ENCODE measurements around the gene TMED5.

The TMED5 gene

DNA sequence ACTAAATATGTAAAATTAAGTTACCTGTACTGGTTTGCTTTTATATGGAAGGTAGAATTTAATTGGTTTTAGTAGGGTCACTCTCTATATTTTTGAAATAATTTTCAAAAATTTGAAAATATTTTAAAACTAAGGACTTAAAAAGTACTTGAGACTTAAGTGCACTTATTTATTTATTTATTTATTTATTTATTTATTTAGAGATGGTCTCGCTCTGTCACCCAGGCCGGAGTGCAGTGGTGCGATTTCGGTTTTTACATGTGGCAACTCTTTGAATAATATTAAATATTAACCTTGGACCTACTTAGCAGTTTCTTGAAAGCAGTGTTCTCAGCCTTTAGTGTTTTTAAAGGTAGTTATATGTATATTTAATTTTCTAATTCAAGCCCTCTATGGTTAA, 36.4 kb downstream of the TMED5 start:
- TF ChIP-seq GATA3 (IDR thresholded peaks at IDR 0.05; ENCODE audit: low read depth, low read length) (no peak), GATA2 (IDR thresholded peaks at IDR 0.05; ENCODE audit: low read depth, low read length) (no peak)

- TF ChIP-seq GATA2 (IDR thresholded peaks at IDR 0.05; ENCODE audit: low read depth, low read length) (no peak), GATA3 (IDR thresholded peaks at IDR 0.05; ENCODE audit: low read depth, low read length) (no peak)
These were observed 37.1 kb downstream of the TMED5 start for GRCh38 chr1:93143136-93143535.

DNA sequence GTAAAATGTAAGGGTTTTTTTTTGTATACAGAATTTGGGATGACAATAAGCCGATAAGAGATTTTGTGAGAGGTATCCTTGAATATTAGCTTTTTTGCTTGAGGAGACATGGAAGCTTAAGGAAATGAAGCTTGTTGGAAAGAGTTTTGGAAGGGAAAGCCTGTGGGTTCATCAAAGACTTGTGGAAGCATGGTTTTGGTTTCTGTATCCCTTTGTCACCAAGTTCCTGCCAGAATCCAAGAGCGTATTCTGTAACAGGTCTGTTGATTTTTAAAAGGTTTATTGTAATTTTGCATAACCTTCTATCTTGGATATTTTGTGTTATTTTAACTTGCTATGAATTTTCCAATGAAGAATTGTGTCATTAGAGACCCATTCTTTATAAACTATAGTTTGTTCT, 38.1 kb downstream of the TMED5 start:
- TF ChIP-seq GATA2 (IDR thresholded peaks at IDR 0.05; ENCODE audit: low read depth, low read length) (no peak), GATA3 (IDR thresholded peaks at IDR 0.05; ENCODE audit: low read depth, low read length) (no peak)

DNA sequence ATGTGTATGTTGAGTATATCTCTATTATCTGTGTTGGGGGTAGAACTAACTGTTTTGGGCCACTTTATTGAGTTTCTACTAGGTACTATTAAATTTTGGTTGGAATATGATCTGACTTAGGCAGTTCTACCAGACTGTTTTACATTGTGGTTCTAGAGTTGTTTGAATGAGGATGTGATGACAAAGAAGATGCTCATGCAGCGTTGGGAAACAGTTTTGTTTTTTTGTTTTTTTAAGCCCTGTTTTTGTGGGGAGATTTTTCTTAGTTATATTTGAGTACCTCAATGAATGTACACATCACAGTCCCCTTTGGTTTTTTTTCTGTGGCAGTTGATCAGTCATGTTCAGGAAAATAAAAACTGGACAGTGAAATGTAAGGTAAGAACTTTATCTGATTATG, 40.1 kb downstream of the TMED5 start:
- TF ChIP-seq GATA2 (IDR thresholded peaks at IDR 0.05; ENCODE audit: low read depth, low read length) = no peak
- no peak for TF ChIP-seq GATA3 (IDR thresholded peaks at IDR 0.05; ENCODE audit: low read depth, low read length)

- TF ChIP-seq GATA3 (IDR thresholded peaks at IDR 0.05; ENCODE audit: low read depth, low read length) (no peak), GATA2 (IDR thresholded peaks at IDR 0.05; ENCODE audit: low read depth, low read length) (no peak)
These were observed 42.5 kb downstream of the TMED5 start for GRCh38 chr1:93137604-93138292.

DNA sequence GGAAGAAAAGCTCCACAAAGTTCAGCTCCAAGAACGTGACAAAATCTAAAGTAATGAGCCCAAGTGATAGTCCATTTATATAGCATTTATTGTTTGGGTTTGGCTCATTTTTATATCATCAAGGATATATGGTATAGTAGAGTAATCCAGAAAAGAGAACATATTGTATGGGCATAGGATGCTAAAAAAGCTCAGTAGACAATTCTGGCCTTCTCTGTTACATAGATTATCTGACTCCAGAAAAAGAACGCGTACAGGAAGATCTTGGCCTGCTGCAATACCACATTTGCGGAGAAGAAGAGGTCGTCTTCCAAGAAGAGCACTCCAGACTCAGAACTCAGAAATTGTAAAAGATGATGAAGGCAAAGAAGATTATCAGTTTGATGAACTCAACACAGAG, 43.8 kb downstream of the TMED5 start:
- no peak for TF ChIP-seq GATA3 (IDR thresholded peaks at IDR 0.05; ENCODE audit: low read depth, low read length)
- no peak for TF ChIP-seq GATA2 (IDR thresholded peaks at IDR 0.05; ENCODE audit: low read depth, low read length)

DNA sequence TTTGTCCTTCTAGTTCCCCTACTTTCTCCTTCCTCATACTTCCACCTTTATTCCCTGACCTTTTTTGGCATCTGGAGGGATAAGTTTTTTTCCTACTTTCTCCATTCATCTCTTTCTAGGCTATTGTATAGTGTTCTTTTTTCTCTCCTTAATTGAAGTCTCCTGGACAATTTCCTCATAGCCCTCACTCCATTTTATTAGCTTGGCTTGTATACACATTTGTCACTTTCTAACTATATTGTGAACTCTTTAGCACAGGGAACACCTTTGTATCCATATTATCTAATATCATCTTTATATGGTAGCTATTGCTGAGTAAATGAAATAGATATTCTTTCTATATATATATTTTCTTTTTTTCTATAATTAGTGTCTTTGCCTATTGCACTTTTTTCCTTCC, 47.6 kb downstream of the TMED5 start:
- TF ChIP-seq GATA3 (IDR thresholded peaks at IDR 0.05; ENCODE audit: low read depth, low read length) = no peak
- TF ChIP-seq GATA2 (IDR thresholded peaks at IDR 0.05; ENCODE audit: low read depth, low read length) = no peak

GRCh38 chr1:93129507-93130099, 50.6 kb downstream of the TMED5 start:
- TF ChIP-seq GATA2 (IDR thresholded peaks at IDR 0.05; ENCODE audit: low read depth, low read length) = no peak
- no peak for TF ChIP-seq GATA3 (IDR thresholded peaks at IDR 0.05; ENCODE audit: low read depth, low read length)

DNA sequence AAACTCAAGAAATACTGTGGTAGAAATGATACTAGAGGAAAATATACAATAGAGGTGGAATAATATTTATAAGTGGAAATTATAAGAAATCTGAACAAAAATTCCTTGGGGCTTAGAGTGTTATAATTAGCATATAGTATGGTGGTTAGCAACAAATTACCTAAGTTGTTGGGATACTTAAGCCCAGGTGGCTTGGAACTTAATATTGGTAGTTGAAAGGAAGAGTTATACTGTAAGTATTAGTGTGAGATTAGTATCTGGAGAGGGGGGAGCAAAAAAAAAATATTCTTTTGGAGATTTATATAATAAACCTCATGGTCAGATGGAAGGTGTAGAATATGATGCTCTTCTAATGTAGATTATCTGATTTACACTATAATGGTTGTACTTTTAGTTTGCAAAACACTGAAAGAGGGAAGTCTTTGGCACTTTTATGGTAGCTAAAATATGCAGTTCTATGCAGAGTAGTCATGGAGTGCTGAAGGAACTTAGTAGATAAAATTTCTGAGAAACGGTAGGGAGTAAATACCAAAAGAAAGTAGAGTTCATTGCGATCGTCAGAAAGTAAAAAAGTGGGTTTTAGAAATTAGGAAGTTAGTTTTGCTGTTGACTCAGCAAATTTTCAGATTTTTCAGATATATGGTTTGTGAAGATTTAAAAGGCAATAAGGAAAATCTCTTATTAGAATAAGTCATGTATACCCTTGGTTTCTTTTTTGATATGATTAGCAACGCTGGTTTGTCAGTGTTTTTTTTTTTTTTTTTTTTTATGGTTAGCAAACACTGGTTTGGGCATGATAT, 55.5 kb downstream of the TMED5 start:
- TF ChIP-seq GATA2 (IDR thresholded peaks at IDR 0.05; ENCODE audit: low read depth, low read length) (no peak), GATA3 (IDR thresholded peaks at IDR 0.05; ENCODE audit: low read depth, low read length) (no peak)

- TF ChIP-seq GATA3 (IDR thresholded peaks at IDR 0.05; ENCODE audit: low read depth, low read length) = no peak
- no peak for TF ChIP-seq GATA2 (IDR thresholded peaks at IDR 0.05; ENCODE audit: low read depth, low read length)
These were observed 56.9 kb downstream of the TMED5 start for GRCh38 chr1:93123201-93123783.

DNA sequence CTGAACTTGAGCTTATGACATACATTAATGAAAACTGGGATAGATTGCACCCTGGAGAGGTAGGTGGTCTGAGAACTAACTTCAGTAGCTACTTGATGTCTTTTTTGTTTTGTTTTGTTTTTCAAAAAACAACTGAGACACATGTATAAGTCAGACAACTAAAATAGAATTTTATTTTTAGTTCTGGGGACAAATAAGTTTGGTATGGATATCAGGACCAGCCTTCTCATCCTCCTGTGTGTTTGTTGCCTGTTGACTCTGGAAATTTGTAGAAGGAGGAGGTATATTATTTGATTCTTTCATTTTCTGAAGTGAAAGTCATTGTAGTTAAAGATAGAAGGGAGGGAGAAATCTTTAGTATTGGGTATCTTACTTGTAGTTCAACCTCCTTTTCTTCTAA, 59.6 kb downstream of the TMED5 start:
- TF ChIP-seq GATA2 (IDR thresholded peaks at IDR 0.05; ENCODE audit: low read depth, low read length) (no peak), GATA3 (IDR thresholded peaks at IDR 0.05; ENCODE audit: low read depth, low read length) (no peak)

GRCh38 chr1:93114391-93114790, 65.8 kb downstream of the TMED5 start:
- TF ChIP-seq GATA2 (IDR thresholded peaks at IDR 0.05; ENCODE audit: low read depth, low read length) (no peak), GATA3 (IDR thresholded peaks at IDR 0.05; ENCODE audit: low read depth, low read length) (no peak)

GRCh38 chr1:93113127-93113526, 67.1 kb downstream of the TMED5 start:
- no peak for TF ChIP-seq GATA3 (IDR thresholded peaks at IDR 0.05; ENCODE audit: low read depth, low read length)
- TF ChIP-seq GATA2 (IDR thresholded peaks at IDR 0.05; ENCODE audit: low read depth, low read length) = no peak

DNA sequence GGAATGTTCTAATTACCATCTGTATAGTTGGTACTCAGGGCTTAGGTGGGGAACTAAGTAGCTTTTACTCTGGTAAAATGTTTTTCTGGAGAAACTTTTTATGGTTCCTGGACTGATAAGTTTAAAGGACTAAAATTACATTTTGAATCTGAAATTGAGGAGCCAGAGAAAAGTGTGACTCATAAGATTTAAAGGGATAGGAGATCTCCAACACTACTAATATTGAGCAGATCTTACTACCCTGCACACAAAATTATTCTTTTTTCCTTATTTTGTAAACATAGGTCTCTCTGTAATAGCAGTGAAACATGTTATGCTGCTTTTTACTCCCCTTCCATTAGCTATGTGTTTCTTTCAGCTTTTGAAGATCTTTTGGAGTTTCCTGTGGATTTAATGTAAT, 68.7 kb downstream of the TMED5 start:
- TF ChIP-seq GATA2 (IDR thresholded peaks at IDR 0.05; ENCODE audit: low read depth, low read length) (no peak), GATA3 (IDR thresholded peaks at IDR 0.05; ENCODE audit: low read depth, low read length) (no peak)

Data from SH-SY5Y (cell line).